RCC 7860 (cell line): ENCODE measurements around the gene FGF22.
"Not testable (repeated sequence)": the region's sequence is repeated elsewhere in the genome, so short reads cannot be mapped to it uniquely, and the experiment has no call there.

Source experiments
- DNase-seq: peaks from one replicate; pipeline ENCODE4 v3.0.0-alpha.2; 2015; ENCODE audit warnings: low spot score
- FAIRE-seq: peaks from 2 replicates; lab custom pipeline; 2012; peaks lifted over from hg19 to GRCh38; lab: Jason Lieb, UNC

The FGF22 gene

GRCh38 chr19:657611-658010 lies 17.9 kb downstream of the FGF22 start:
- FAIRE-seq, result no peak

DNA sequence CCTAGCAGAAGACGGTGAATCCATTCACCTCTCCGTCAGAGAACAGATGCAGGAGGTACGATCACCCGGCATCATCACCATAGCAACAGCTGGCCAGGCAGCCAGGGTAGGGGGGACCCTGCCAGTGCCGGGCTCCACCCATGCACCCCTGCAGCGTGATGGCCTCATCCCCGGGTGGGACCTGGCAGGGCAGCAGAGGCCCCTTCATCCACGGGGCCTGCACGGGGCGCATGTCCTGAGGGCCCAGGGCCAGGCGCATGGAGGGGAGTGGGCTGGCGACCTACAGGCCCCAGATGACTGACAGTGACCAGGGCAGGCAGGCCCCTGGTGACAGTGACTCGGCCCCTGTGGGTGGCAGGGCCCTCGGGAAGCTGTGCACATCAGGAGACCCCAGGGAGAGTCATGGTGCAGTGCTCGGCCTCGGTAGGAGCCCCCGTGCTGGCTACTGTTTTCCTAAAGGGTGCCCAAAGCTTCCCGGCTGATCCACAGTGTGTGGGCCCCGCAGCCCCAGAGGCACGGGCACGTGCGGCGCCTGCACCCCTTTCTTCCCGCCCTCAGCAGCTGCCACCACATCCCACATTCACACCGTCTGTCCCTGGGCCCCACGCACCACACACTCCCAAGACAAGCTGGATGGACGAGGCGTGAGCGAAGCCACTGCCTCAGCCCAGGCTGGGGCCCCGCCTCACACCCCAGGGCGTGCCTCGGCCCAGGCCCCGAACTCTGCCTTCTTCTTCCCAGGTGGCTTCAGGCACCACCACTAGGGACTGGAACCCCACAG lies 18.6 kb downstream of the FGF22 start:
- no peak for FAIRE-seq
- DNase-seq, result no peak

More at GRCh38 chr19:657611-658010, 17.9 kb downstream of the FGF22 start:
- DNase-seq, result no peak

DNA sequence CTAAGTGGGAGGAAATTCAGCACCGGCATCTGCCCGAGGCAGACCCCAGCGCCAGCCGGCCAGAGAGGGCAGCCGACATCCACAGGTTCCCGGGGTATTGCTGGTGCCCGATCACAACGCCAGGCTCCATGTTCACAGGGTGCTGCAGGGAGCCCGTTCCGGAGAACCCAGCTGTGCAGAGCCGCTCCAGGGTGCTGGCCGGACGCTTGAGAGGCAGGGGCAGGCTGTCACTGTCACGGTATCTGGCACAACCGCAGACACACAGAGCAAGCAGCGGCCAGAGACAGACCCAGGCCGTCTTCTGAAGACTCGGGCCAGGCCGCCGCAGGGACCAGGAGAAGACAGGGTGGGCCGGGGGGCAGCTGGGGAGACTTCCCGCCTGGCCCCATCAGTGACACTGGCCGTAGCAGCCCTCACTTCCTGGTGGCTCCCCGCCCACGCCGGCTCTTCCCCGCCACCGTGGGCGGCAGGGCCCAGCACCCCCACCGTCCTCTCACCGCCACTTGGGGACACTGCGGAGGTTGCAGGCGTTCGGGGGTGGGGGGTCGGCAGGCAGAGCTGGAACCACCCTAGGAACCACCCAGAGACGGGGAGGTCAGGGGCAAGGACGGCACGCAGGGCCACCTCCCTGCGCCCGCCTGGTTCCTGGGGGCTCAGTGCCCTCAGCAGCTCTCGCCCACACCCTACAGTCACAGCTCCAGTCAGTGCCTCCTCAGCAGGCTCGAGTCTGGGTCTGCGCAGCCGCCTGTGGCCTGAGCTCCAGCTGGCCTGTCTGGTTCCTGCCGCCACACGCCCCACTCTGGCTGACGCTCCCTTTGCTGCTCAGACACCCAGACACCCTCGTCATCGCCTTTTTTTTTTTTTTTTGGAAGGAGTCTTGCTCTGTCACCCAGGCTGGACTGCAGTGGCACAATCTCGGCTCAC lies 19.5 kb downstream of the FGF22 start:
- no peak for FAIRE-seq
- DNase-seq, result no peak

GRCh38 chr19:660793-661426 lies 21.2 kb downstream of the FGF22 start:
- FAIRE-seq, result no peak

GRCh38 chr19:661427-662196 lies 21.9 kb downstream of the FGF22 start:
- DNase-seq (no peak), FAIRE-seq (no peak)

More at GRCh38 chr19:660793-661426, 21.2 kb downstream of the FGF22 start:
- peak; percentile 44 for DNase-seq

DNA sequence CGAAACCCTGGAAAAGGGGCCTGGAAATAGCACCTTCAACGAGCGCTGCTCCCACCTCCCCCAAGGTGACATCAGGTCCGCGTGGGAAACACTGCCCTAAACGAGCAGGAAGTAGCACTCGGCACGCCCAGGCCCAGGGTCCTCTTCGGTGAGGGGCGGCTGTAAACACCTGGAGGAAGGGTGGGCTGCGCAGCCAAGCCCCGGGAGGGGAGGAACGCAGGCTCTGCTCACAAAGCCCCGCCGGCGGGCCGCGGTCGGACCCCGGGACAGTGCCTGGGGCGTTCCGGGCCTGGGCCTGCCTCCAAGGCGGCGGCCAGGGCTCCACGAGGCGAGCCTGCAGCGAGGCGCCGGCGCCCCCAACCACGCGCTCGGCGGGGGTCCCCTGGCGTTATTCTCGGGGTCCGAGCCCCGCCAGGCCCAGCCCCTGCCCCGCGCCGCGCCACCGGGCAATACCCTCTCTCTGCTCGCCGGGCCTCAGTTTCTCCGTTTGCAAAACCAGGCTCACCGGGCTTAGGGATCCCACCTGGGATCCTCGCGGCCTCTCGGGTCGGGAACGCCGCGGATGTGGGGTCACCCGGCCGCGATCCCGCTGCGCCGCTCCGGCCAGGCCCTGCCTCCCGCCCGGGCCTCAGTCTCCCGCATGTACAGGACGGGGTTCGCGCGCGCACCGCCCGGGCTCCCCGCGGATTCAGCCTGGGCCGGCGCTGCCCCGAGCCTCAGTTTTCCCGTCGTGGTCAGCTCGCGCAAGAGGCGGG lies 22.7 kb downstream of the FGF22 start:
- FAIRE-seq (no peak), DNase-seq (peak; percentile 51)

- DNase-seq (peak; percentile 79), FAIRE-seq (no peak)
Observed at GRCh38 chr19:662962-663681, 23.4 kb downstream of the FGF22 start, which contains the start of gene RNF126. RNF126 (minus strand) TSS chr19:663214; CDS start chr19:663121, 93 bp downstream.

DNA sequence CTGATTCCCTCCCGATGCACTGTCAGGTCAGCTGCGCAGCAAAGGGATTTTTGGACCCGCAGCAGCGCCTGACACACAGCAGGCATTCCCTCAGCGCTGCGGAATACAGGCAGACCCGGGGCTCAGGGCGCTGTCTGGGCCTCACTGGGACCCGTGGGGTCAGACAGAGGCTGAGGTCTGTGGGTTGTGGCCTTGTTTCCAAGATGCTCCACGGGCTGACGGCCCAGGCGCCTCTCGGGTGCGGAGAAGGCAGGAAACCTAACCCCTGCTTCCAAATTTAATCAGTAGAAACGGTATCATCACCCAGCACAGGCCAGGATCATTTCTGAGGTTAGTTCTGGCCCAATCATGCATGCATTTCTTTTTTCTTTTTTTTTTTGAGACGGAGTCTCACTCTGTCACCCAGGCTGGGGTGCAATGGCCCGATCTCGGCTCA lies 24.0 kb downstream of the FGF22 start:
- FAIRE-seq, result no peak
- DNase-seq, result no peak

DNA sequence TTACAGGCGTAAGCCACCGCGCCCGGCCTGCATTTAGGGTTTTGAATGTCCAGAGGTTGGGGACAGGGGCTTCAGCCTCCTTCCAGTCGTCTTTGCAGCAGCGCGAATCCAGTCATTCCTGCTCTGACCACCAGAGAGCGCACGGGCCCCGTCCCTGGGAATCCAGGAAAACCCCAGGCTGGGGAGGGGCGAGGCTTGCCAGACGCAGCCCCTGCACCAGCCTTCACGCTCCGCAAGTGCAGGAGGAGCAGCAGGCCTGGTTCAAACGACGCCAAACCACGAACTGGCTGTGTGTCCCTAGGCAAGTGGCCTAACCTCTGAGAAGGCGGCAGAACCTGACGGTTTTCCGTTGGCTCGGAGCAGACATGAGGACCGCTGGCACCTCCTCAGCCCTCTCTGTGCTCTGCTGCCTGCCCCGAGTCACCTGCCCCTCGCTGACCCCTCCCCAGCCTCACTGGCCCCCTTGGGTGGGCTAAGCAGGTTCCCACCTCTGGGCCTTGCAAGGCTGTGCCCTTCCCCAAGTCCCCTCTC lies 25.3 kb downstream of the FGF22 start:
- FAIRE-seq (no peak), DNase-seq (peak; percentile 62)

- not testable (repeated sequence) for FAIRE-seq, DNase-seq
Observed at GRCh38 chr19:666985-667573, 27.4 kb downstream of the FGF22 start.

DNA sequence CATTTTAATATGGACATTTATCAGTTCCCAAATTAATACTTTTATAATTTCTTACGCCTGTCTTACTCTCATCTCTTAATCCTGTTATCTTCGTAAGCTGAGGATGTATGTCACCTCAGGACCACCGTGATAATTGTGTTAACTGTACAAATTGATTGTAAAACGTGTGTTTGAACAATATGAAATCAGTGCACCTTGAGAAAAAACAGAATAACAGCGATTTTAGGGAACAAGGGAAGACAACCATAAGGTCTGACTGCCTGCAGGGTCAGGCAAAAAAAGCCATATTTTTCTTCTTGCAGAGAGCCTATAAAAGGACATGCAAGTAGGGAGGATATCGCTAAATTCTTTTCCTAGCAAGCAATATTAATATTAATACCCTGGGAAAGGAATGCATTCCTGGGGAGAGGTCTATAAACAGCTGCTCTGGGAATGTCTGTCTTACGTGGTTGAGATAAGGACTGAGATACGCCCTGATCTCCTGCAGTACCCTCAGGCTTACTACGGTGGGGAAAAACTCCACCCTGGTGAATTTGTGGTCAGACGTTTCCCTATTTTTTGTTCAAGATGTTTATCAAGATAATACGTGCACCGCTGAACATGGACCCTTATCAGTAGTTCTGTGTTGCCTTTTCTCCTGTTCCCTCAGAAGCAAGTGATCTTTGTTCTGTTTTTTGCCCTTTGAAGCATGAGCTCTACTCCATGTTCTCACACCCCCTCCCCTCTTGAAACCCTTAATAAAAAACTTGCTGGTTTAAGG lies 29.2 kb downstream of the FGF22 start:
- DNase-seq, FAIRE-seq: not testable (repeated sequence)

GRCh38 chr19:670609-671075 lies 31.0 kb downstream of the FGF22 start:
- DNase-seq, result no peak
- no peak for FAIRE-seq

DNA sequence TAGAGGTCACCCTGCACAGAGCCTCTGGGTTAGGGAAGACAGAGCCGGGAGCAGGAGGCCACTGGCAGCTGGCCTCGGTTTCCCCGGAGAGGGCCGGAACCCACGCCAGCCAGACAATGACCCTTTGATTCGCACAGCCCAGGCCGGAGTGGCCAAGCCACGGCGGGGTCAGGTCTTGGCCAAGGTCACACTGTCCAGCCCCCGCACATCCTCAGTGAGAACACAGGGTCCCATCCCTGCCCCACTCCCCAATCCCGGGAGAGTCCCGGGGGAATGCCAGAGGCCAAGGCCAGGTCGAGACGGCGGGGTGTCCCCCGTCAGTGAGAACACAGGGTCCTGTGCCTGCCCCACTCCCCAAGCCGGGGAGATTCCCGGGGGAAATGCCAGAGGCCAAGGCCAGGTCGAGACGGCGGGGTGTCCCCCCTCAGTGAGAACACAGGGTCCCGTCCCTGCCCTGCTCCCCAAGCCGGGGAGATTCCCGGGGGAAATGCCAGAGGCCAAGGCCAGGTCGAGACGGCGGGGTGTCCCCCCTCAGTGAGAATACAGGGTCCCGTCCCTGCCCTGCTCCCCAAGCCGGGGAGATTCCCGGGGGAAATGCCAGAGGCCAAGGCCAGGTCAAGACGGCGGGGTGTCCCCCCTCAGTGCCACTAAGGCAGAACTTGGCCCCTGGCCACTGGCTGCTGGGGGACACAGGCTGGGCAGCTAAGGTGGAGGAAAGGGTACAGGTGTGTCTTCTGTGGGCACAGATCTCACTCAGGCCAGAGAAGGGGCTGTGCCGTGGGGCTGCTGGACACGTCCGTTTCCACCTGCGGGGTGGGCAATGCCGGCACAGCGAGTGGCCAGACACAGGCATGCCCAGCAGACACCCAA lies 34.8 kb downstream of the FGF22 start:
- DNase-seq (no peak), FAIRE-seq (no peak)

DNA sequence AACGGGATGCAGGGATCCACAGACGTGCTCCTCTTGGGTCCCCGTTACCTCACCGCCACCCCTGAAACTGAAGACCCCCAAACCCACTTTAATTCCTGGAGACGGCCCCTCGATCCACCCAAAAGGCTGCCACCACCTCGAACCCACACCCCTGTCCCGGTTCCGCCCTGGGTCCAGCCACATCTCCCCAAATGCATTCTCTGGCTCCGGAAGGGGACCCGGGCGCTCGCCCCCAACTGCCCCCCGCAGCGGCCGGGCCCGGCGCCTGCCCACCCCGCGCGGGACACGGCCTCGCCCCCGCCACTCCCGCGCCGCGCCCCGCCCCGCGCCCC lies 36.3 kb downstream of the FGF22 start:
- DNase-seq, result no peak
- no peak for FAIRE-seq

DNA sequence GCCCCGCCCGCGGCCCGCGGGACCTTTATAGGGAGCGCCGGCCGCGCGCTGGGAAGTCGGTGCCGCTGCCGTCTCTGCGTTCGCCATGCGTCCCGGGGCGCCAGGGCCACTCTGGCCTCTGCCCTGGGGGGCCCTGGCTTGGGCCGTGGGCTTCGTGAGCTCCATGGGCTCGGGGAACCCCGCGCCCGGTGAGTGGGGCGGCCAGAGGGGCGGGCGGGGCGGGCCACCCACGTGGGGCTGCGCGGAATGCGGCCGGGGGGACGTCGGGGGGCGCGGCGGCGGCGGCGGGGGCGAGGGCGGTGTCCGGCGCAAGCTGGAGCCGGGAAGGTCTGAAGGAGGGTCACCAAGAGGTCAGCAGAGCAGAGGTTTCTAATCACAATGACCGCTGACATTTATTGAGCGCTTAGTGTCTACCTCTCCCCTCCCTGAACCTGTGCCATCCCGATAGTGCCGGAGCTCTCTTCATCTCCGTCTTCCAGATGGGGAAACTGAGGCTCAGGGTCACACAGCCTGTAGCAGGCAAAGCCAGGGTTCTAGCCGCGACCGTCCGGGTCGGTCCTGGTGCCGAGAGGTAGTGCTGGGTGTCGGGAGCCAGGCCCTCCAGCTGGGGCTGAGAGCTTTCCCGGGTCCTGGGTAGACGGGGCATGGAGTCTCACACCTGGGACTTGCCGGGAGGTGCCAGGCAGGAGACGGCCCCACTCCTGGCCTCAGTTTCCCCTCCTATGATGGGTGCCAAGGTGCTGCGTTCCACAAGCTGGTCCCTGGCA lies 36.8 kb downstream of the FGF22 start, which contains the start of gene FSTL3:
FSTL3 (plus strand) TSS at position 54 of the 767 bp plus-strand sequence; CDS start at position 86, 32 bp downstream.
- DNase-seq (peak; percentile 67), FAIRE-seq (no peak)

DNA sequence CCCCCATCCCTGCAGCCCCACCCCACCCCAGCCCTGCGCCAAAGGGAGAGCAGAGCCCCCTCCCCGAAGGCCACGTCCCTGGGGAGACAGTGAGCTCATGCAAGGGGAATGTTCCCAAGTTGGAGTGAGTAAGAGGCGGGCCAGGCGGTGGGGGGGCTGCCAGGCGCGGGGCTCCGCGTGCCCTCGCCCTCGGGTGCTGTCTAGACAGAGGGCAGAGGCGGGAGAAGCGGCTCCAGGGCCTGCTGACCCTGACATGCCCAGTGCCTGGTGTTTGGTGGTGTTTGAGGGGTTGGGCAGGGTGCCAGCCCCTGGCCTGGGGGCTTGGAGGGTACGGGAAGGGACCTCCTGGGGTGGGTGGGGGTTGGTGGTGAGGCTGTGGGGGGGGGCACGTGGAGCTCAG lies 37.5 kb downstream of the FGF22 start:
- DNase-seq, result peak; percentile 92
- FAIRE-seq, result peak; percentile 55
